Heart left ventricle (tissue), 16 donors: Measurements from ENCODE around the gene RPF1. TPM values are rescaled to one million over a fixed set of nuclear protein-coding genes. Genes with fewer than 3 reads are reported as not detected.
A peak's percentile ranks its signal among the peaks of the same experiment; 100 is the strongest.

ENCODE experiments used
- ATAC-seq, 4 donors: fragments of 200-7000 bp; cut with Tn5 transposase; one replicate each; pipeline ENCODE4 v1.9.1; 2020 to 2022; ENCODE audit warnings: moderate library complexity in 4 of 4, mild to moderate bottlenecking in 3 of 4, moderate number of reproducible peaks in 1 of 4
- DNase-seq, 5 donors: peaks; one replicate each; pipeline ENCODE4 v3.0.0-alpha.2; 2020
- H3K27ac ChIP-seq, 12 donors: fragments of 200-600 bp; sonication (generic) in 4 of 12; one replicate each; pipeline versions ENCODE4 v1.5.0 to v1.8.0; 2016 to 2022; ENCODE audit warnings: mild to moderate bottlenecking in 2 of 12
- H3K27me3 ChIP-seq, 9 donors: fragments of 200-600 bp; sonication (generic) in 2 of 9; one replicate each; pipeline versions ENCODE4 v1.5.1 to v1.8.0; 2016 to 2022; ENCODE audit warnings: mild to moderate bottlenecking in 3 of 9
- H3K36me3 ChIP-seq, 9 donors: fragments of 200-600 bp; sonication (generic) in 2 of 9; one replicate each; pipeline versions ENCODE4 v1.5.0 to v1.8.0; 2018 to 2022; ENCODE audit warnings: mild to moderate bottlenecking in 2 of 9
- H3K4me1 ChIP-seq, 12 donors: fragments of 200-600 bp; sonication (generic) in 4 of 12; one replicate each; pipeline versions ENCODE4 v1.5.0 to v1.8.0; 2016 to 2022; ENCODE audit warnings: mild to moderate bottlenecking in 3 of 12
- H3K4me3 ChIP-seq, 12 donors: fragments of 200-600 bp; sonication (generic) in 4 of 12; one replicate each; pipeline versions ENCODE4 v1.5.0 to v1.8.0; 2017 to 2022; ENCODE audit warnings: mild to moderate bottlenecking in 9 of 12, moderate library complexity in 4 of 12
- H3K9me3 ChIP-seq, 12 donors: fragments of 200-600 bp; sonication (generic) in 4 of 12; one replicate each; pipeline versions ENCODE4 v1.5.0 to v1.8.0; 2016 to 2022; ENCODE audit warnings: mild to moderate bottlenecking in 1 of 12
- CTCF ChIP-seq, 12 donors: fragments of 200-600 bp; sonication (generic) in 4 of 12; IDR thresholded peaks; one replicate each; pipeline versions ENCODE4 v1.5.0 to v1.8.0; 2018 to 2022; ENCODE audit warnings: antibody characterized with exemption in 12 of 12, mild to moderate bottlenecking in 5 of 12
- POLR2A ChIP-seq, 2 donors: fragments of 450-650 bp; IDR thresholded peaks; one replicate each; pipeline ENCODE4 v1.6.1; 2017; ENCODE audit warnings: antibody characterized with exemption in 2 of 2, mild to moderate bottlenecking in 2 of 2, moderate library complexity in 2 of 2
- WGBS, 4 donors: extraction: QIAGEN DNeasy Blood & Tissue Kit in 2 of 4; methylation state at CpG; one replicate each; pipeline versions ENCODE4 v1.1.5 to v1.1.7; 2013 to 2018; 5-methylcytosine and 5-hydroxymethylcytosine counted together
- intact Hi-C, 10 donors: fragments of 100-400 bp; cut with DNase I; formaldehyde crosslinking; loops; one replicate each; pipeline versions ENCODE4 v1.11.1 to v1.14.2; 2022
- polyA plus RNA-seq, 2 donors: library from polyadenylated mRNA; stranded (reverse); fragments of 200-250 nt; gene quantifications; one replicate each; pipeline ENCODE4 v1.2.3, GENCODE V29; 2013
- total RNA-seq, 9 donors: library from RNA; depleted of rRNA in 2 of 9; stranded (reverse); fragments of >200 nt in 2 of 9; fragmentation: NEBNext Ultra II Directional in 3 of 9; extraction: Animal tissue kit (Norgen Biotek cat#: 25700) in 3 of 9; gene quantifications; one replicate each; pipeline versions ENCODE4 v1.1.0 to v1.2.4, GENCODE V29; 2016 to 2023
- donor health status: ischemic (EF 13 %, LVEDD 7.1; RV severe dilation, severe dysfunction).
- donor health status: healthy with polysubstance abuse.
- donor health status: DM: no; HTN: yes; CAD: no.
- donor health status: DM: no; HTN: no; CAD: no.
- donor health status: ischemic (EF 25% LVEDD 6.9; RV normal size, moderate dysfunction).
- donor health status: ischemic (EF 25% LVEDD 5.7; RV mildly dilated, moderate dysfunction).
- donor health status: healthy.
- donor health status: DM: yes; HTN: yes; CAD: no.
- donor health status: ischemic (EF 35%, LVEDD 5.7; RV mildly dilated, moderate dysfunction).
- donor health status: nonischemic (EF 11% LVEDD 7.7; RV severe dilation, severe dysfunction).
- donor health status: DM: yes; HTN: yes; CAD: no.
- donor health status: PGD.
- donor health status: ischemic (EF 29% LVEDD 5.4; RV normal size, mild dysfunction).
- donor health status: nonischemic (EF 23%, LVEDD 6.1; RV moderate dilation, normal function).

Gene RPF1
- total and polyA plus RNA-seq, 11 donors = 23.9 to 66.8 (median 34.5) TPM

DNA sequence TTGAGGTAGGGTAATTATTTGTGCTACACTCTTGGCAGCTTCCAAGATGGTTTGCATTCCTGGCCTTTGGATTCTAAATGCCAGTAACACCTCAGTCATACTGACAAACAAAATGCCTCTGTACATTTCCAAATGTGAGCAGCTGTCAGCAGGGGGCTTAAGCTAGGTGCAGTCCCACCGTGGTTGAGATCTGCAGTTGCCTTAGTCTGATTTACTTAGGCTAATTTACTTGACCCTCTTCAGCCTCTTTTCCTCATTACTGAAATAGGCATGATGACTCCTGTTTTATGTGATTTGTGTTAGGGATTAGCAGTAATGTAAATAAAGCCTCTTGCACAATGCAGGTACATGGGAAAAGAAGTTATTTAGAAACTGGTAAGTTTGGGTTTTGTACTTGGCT lies 13.7 kb downstream of the RPF1 start:
- peaks cover 0 to 13% (median 0%) of the 10 kb centered on the region in 12 donors for H3K4me1 ChIP-seq
- H3K27ac ChIP-seq = peak overlapping the region in 1 of 12 donors; percentile 1
- H3K27me3 ChIP-seq = no peaks in the 10 kb centered on the region
- TF ChIP-seq POLR2A (IDR thresholded peaks at IDR 0.05) = no peak
- TF ChIP-seq CTCF (IDR thresholded peaks at IDR 0.05) = no peak
- H3K4me3 ChIP-seq = no peak overlapping the region
- H3K9me3 ChIP-seq = no peaks in the 10 kb centered on the region
- ATAC-seq (peak; percentile 32 to 64 (median 44)), DNase-seq (no peak)
- peaks cover 0 to 93% (median 84%) of the 10 kb centered on the region in 9 donors for H3K36me3 ChIP-seq
- intact Hi-C loops = no loop called here
- 42 to 67% (median 54%) methylated on average over 1 of the region's 1 CpG for WGBS, 4 donors

DNA sequence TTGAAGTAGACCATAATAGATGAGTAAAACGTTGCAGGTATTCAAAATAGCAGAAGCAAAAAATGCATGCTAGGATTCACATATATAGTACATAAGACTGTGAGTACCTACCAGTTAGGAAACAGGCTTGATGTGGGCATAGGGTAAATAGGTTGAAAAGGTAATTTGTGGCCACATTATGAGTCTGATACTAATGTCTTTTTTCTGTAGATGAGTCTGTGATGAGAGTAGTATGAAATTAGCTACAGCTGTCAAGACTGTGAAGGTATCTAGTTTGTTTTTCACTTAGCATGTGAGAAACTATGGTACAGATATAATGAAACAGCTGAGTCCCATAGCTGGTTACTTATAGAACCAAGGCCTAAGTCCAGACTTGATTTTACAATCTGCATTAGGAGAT lies 14.7 kb downstream of the RPF1 start:
- TF ChIP-seq POLR2A (IDR thresholded peaks at IDR 0.05) (no peak), CTCF (IDR thresholded peaks at IDR 0.05) (no peak)
- no peaks in the 10 kb centered on the region for H3K9me3 ChIP-seq
- WGBS, 4 donors = 36 to 57% (median 47%) methylated on average over 1 of the region's 1 CpG
- intact Hi-C loops = no loop called here
- no peak overlapping the region for H3K4me3 ChIP-seq
- peaks cover 0 to 16% (median 2%) of the 10 kb centered on the region in 12 donors for H3K4me1 ChIP-seq
- ATAC-seq (no peak), DNase-seq (no peak)
- no peak overlapping the region for H3K27ac ChIP-seq
- H3K27me3 ChIP-seq = no peaks in the 10 kb centered on the region
- H3K36me3 ChIP-seq = peaks cover 0 to 100% (median 94%) of the 10 kb centered on the region in 9 donors

GRCh38 chr1:84496498-84496897 lies 17.4 kb downstream of the RPF1 start:
- no peak for DNase-seq
- Histone ChIP-seq H3K27me3 (no peaks in the 10 kb centered on the region), H3K9me3 (no peaks in the 10 kb centered on the region), H3K27ac (no peak overlapping the region), H3K36me3 (peaks cover 0 to 100% (median 92%) of the 10 kb centered on the region in 9 donors), H3K4me1 (peaks cover 4 to 35% (median 14%) of the 10 kb centered on the region in 12 donors), H3K4me3 (no peak overlapping the region)
- no peak for ATAC-seq
- intact Hi-C loops = no loop called here
- 73 to 92% (median 83%) methylated on average over 3 of the region's 3 CpGs for WGBS, 4 donors
- TF ChIP-seq CTCF (IDR thresholded peaks at IDR 0.05) (no peak), POLR2A (IDR thresholded peaks at IDR 0.05) (no peak)

DNA sequence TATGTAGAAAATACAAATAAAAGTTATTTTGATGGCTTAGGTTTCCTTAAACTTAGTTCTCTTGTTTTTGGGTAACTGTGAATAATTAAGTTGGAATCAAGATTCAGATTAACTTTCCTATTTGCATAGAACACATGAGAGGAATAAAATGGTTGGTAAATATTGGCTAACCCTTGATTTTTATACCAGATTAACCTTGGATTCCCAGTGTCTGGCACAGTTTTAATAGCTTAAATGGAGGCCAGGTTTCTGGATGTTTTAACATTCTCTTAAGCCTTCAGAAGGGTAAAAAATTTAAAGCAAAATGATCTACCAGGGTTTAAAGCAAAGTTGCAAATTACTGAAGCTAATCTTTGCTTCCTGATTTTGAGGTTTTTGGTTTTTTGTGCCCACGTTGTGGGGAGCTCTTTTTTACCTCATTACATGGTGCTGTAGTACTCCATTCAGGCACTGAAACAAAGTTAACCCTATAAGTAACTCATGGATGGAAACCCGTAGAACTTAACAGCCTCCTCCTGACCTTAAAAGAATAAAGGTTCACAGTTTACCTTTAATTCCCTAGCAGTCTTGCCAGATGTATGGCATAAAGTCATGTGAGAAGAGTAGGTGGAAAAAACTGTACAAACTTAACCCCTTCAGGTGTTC lies 18.7 kb downstream of the RPF1 start:
- 44 to 49% (median 47%) methylated on average over 2 of the region's 2 CpGs for WGBS, 4 donors
- Histone ChIP-seq H3K4me1 (peaks cover 5 to 46% (median 23%) of the 10 kb centered on the region in 12 donors), H3K4me3 (no peak overlapping the region), H3K36me3 (peaks cover 0 to 93% (median 80%) of the 10 kb centered on the region in 9 donors), H3K27ac (no peak overlapping the region), H3K27me3 (no peaks in the 10 kb centered on the region), H3K9me3 (no peaks in the 10 kb centered on the region)
- intact Hi-C loops = no loop called here
- no peak for ATAC-seq
- no peak for TF ChIP-seq POLR2A (IDR thresholded peaks at IDR 0.05)
- no peak for TF ChIP-seq CTCF (IDR thresholded peaks at IDR 0.05)
- no peak for DNase-seq
